ENCODE results near the gene TMEM200B. TPM values are rescaled to one million over a fixed set of nuclear protein-coding genes. Genes with fewer than 3 reads are reported as not detected.

Gene TMEM200B
- total RNA-seq, 1 experiment from 2014 or later = 11.3 TPM

- Histone ChIP-seq H4K20me1 (ENCODE audit: insufficient read depth) (no peaks in the 10 kb centered on the region), H3K36me3 (ENCODE audit: control insufficient read depth in 1 of 2, insufficient read depth in 2 of 2, low read length in 2 of 2) (peaks cover 59 to 63% of the 10 kb centered on the region in 2 experiments), H3K4me1 (ENCODE audit: control insufficient read depth in 1 of 2, insufficient read depth in 2 of 2, low read length in 2 of 2) (peaks cover 0 to 7% of the 10 kb centered on the region in 2 experiments; a peak in 1 of 4 replicates), H3K27ac (ENCODE audit: low read depth, low read length) (0 out of 2 replicates have a peak overlapping the region, but pooled peaks have one; percentile 14), H2AFZ (ENCODE audit: low read depth, low read length, poor library complexity, severe bottlenecking) (no peak overlapping the region), H3K79me2 (ENCODE audit: insufficient read depth, low read length) (peaks cover 32% of the 10 kb centered on the region), H3K4me2 (ENCODE audit: low read length) (no peak overlapping the region), H3K9me2 (ENCODE audit: insufficient read depth) (no peaks in the 10 kb centered on the region), H3K27me3 (ENCODE audit: insufficient read depth, low read length) (no peaks in the 10 kb centered on the region), H3K9ac (ENCODE audit: low read length) (no peak overlapping the region), H3K9me3 (ENCODE audit: control insufficient read depth in 1 of 2, insufficient read depth in 1 of 2, low read depth in 1 of 2, low read length in 2 of 2) (no peaks in the 10 kb centered on the region), H3K4me3 (replicated peaks in 1 of 2; ENCODE audit: low read depth in 1 of 2, low read length in 2 of 2) (no peak overlapping the region)
- DNase-seq (ENCODE audit: low read depth, low spot score) (no peak), ATAC-seq (no peak)
- ChIA-PET POLR2A (no interaction called here), CTCF (no interaction called here), RAD21 (ENCODE audit: low non-redundant PET in 1 of 2, low total read pairs in 2 of 2, uncharacterized antibody in 2 of 2, unreplicated experiment in 2 of 2) (no interaction called here)
- TF ChIP-seq ATF3 (IDR thresholded peaks at IDR 0.05) (no peak), YY1 (IDR thresholded peaks at IDR 0.05; ENCODE audit: extremely low read depth, insufficient replicate concordance, low read depth, low read length) (no peak), MAX (IDR thresholded peaks at IDR 0.05) (no peak), CEBPB (IDR thresholded peaks at IDR 0.05; ENCODE audit: low read depth) (no peak), CTCF (IDR thresholded peaks at IDR 0.05 in 2 of 3, conservative IDR thresholded peaks at IDR 0.05 in 1 of 3; ENCODE audit: borderline replicate concordance in 1 of 3, insufficient read depth in 1 of 3, low read depth in 2 of 3, low read length in 2 of 3) (no peak), ELF1 (IDR thresholded peaks at IDR 0.05; ENCODE audit: borderline replicate concordance, low read depth) (no peak), ZBTB33 (IDR thresholded peaks at IDR 0.05; ENCODE audit: extremely low read depth, insufficient replicate concordance, low read length) (no peak)
- no TSS peak for BruUV-seq (replicated peaks)
- intact Hi-C loops (cut with micrococcal nuclease) = no loop called here
These were observed 25.2 kb upstream of the TMEM200B start for GRCh38 chr1:29148656-29149491.

Measured in HCT116 (cell line).